ENCODE results near the gene GABARAP. TPM values are rescaled to one million over a fixed set of nuclear protein-coding genes. Genes with fewer than 3 reads are reported as not detected.
A peak's percentile ranks its signal among the peaks of the same experiment; 100 is the strongest.

Gene GABARAP
- total RNA-seq, 1 experiment from 2014 or later: 228 TPM

GRCh38 chr17:7234083-7234951 lies 7.9 kb downstream of the GABARAP start, which contains the start of gene DVL2:
DVL2 (minus strand) TSS chr17:7234517; CDS start chr17:7234262, 255 bp downstream.
- Mint-ChIP-seq H3K9me3 (no peaks in the 10 kb centered on the region), H3K27ac (peak within 1 kb of the TSS; percentile 96), H3K36me3 (peaks cover 37% of the 10 kb centered on the region), H3K27me3 (ENCODE audit: low read depth) (no peaks in the 10 kb centered on the region), H3K4me3 (peak within 1 kb of the TSS; percentile 99), H3K4me1 (peaks cover 29% of the 10 kb centered on the region)
- POLR2A ChIA-PET: interaction anchor here (0.6 to 1.3 kb wide), 5 partner anchors 9 to 22 kb away, joined by 3 to 5 read pairs (median 4); partner anchors contain the start of genes ACADVL and DLG4
- CTCF ChIA-PET: interaction anchor here (1.2 to 6.0 kb wide), 5 partner anchors 14 to 62 kb away, joined by 5 to 36 read pairs (median 7); partner anchors contain the start of genes ACADVL and DLG4
- peak; percentile 31 for ATAC-seq
- peak; percentile 95 for DNase-seq (ENCODE audit: low spot score)
- TF ChIP-seq IRF2 (CRISPR knock-in tag; IDR thresholded peaks at IDR 0.05; ENCODE audit: borderline replicate concordance, low read depth) (no peak), HMGXB4 (CRISPR knock-in tag; IDR thresholded peaks at IDR 0.05) (peak; percentile 66), NFATC4 (CRISPR knock-in tag; IDR thresholded peaks at IDR 0.05) (peak; percentile 93), MXD4 (CRISPR knock-in tag; IDR thresholded peaks at IDR 0.05; ENCODE audit: borderline replicate concordance) (no peak), HMGA2 (CRISPR knock-in tag; IDR thresholded peaks at IDR 0.05) (no peak), ZNF121 (CRISPR knock-in tag; IDR thresholded peaks at IDR 0.05) (peak; percentile 79; the same call in 1 of the 2 replicates), USF2 (CRISPR knock-in tag; IDR thresholded peaks at IDR 0.05) (peak; percentile 100), FOXP4 (CRISPR knock-in tag; IDR thresholded peaks at IDR 0.05) (peak; percentile 68; the same call in 1 of the 2 replicates), ZMAT4 (CRISPR knock-in tag; IDR thresholded peaks at IDR 0.05) (peak; percentile 79), PRRX2 (CRISPR knock-in tag; IDR thresholded peaks at IDR 0.05) (peak; percentile 95), ATF1 (CRISPR knock-in tag; IDR thresholded peaks at IDR 0.05) (peak; percentile 97), NR3C1 (CRISPR knock-in tag; conservative IDR thresholded peaks at IDR 0.05; ENCODE audit: low read depth) (0 out of 2 replicates have a peak, but pooled peaks have one; percentile 44), ESRRA (CRISPR knock-in tag; IDR thresholded peaks at IDR 0.05; ENCODE audit: borderline replicate concordance) (no peak), E2F4 (CRISPR knock-in tag; IDR thresholded peaks at IDR 0.05; ENCODE audit: borderline replicate concordance, low read depth) (peak; percentile 56; the same call in 1 of the 2 replicates), SP1 (CRISPR knock-in tag; conservative IDR thresholded peaks at IDR 0.05) (peak; percentile 97), SMAD4 (CRISPR knock-in tag; IDR thresholded peaks at IDR 0.05) (no peak), ATF3 (CRISPR knock-in tag; conservative IDR thresholded peaks at IDR 0.05) (no peak), ZBTB21 (CRISPR knock-in tag; IDR thresholded peaks at IDR 0.05; ENCODE audit: borderline replicate concordance) (peak; percentile 90), ZBTB43 (CRISPR knock-in tag; IDR thresholded peaks at IDR 0.05) (0 out of 2 replicates have a peak, but pooled peaks have one; percentile 28), CTCF (IDR thresholded peaks at IDR 0.05) (no peak), ZNF425 (CRISPR knock-in tag; conservative IDR thresholded peaks at IDR 0.05) (peak; percentile 90), ZNF416 (CRISPR knock-in tag; IDR thresholded peaks at IDR 0.05) (peak; percentile 98), MYBL2 (CRISPR knock-in tag; IDR thresholded peaks at IDR 0.05) (peak; percentile 87), ZNF219 (CRISPR knock-in tag; IDR thresholded peaks at IDR 0.05; ENCODE audit: borderline replicate concordance) (no peak)

Measured in WTC11 (cell line).